Endothelial cell of umbilical vein (primary cell): ENCODE data around the gene FLNB. TPM values are rescaled to one million over a fixed set of nuclear protein-coding genes. Genes with fewer than 3 reads are reported as not detected.

Experiments used
- BruUV-seq: library from RNA; stranded (reverse); fragments of 400-500 nt; replicated peaks from 2 replicates; lab custom pipeline; 2021; lab: Mats Ljungman, UMichigan
- CTCF ChIA-PET: fragments of 300-600, 350-600 bp; sonication (Branson Sonifier 250); formaldehyde crosslinking; loops from one replicate; lab custom pipeline; 2021; ENCODE audit warnings: antibody characterized with exemption, inconsistent platforms; lab: Charles Lee
- POLR2A ChIA-PET: fragments of 300-600, 350-600 bp; sonication (Branson Sonifier 250); formaldehyde crosslinking; loops from one replicate; lab custom pipeline; 2021; ENCODE audit warnings: antibody characterized with exemption, inconsistent platforms; lab: Charles Lee
- DNase-seq: peaks from one replicate; pipeline ENCODE4 v3.0.0-alpha.2; 2011; ENCODE audit warnings: low read depth, low spot score
- FAIRE-seq: peaks from 2 replicates; lab custom pipeline; 2011; peaks lifted over from hg19 to GRCh38; lab: Jason Lieb, UNC
- H2AFZ ChIP-seq: 2 replicates; pipeline ENCODE4 v1.6.0; 2012; ENCODE audit warnings: low read depth, low read length, control low read depth, inconsistent platforms
- H3K27ac ChIP-seq: 2 replicates; pipeline ENCODE4 v1.5.1; 2011; ENCODE audit warnings: low read depth, mild to moderate bottlenecking, control low read depth, low read length, moderate library complexity; ENCODE audit not compliant: insufficient read depth
- H3K27me3 ChIP-seq, 2 experiments: 2 replicates each; pipeline versions ENCODE4 v1.6.0 to v1.6.1; 2011; ENCODE audit warnings: low read length in 2 of 2, mixed read lengths in 1 of 2; ENCODE audit not compliant: control insufficient read depth in 2 of 2, insufficient read depth in 2 of 2
- H3K36me3 ChIP-seq, 2 experiments: 2 replicates in 1 of 2; 3 replicates in 1 of 2; pipeline ENCODE4 v1.5.1; 2011; ENCODE audit warnings: low read length in 2 of 2, mild to moderate bottlenecking in 1 of 2, moderate library complexity in 1 of 2; ENCODE audit not compliant: control insufficient read depth in 2 of 2, insufficient read depth in 2 of 2; ENCODE audit errors: extremely low read depth in 1 of 2
- H3K4me1 ChIP-seq: 3 replicates; pipeline ENCODE4 v1.5.1; 2011; ENCODE audit warnings: mild to moderate bottlenecking, low read length; ENCODE audit not compliant: control insufficient read depth, insufficient read depth; ENCODE audit errors: extremely low read depth
- H3K4me2 ChIP-seq: 2 replicates; pipeline ENCODE4 v1.6.1; 2011; ENCODE audit warnings: low read length, control low read depth, mixed read lengths; ENCODE audit not compliant: insufficient read depth
- H3K4me3 ChIP-seq, 3 experiments: fragments of 200-600 bp in 1 of 3; sonication (generic), shearing (Covaris generic) in 1 of 3; replicated peaks in 1 of 3; 2 replicates each; pipeline ENCODE4 v1.5.1; 2011 to 2016; ENCODE audit warnings: control low read depth in 3 of 3, low read length in 3 of 3, mild to moderate bottlenecking in 2 of 3, inconsistent platforms in 1 of 3, low read depth in 1 of 3, moderate library complexity in 1 of 3; ENCODE audit not compliant: insufficient read depth in 1 of 3
- H3K79me2 ChIP-seq: 2 replicates; pipeline ENCODE4 v1.6.0; 2012; ENCODE audit warnings: low read length, inconsistent platforms; ENCODE audit not compliant: control insufficient read depth, insufficient read depth
- H3K9ac ChIP-seq: replicated peaks from 2 replicates; pipeline ENCODE3; 2011; ENCODE audit warnings: low read length, control low read depth; ENCODE audit not compliant: insufficient read depth; ENCODE audit errors: extremely low read depth
- H3K9me1 ChIP-seq: replicated peaks from 3 replicates; pipeline ENCODE4 v1.6.0; 2011; ENCODE audit warnings: mild to moderate bottlenecking, low read length; ENCODE audit not compliant: control insufficient read depth, insufficient read depth; ENCODE audit errors: extremely low read depth
- H3K9me3 ChIP-seq: replicated peaks from 2 replicates; pipeline ENCODE4 v1.5.1; 2012; ENCODE audit warnings: low read length, inconsistent platforms; ENCODE audit not compliant: control insufficient read depth, insufficient read depth
- H4K20me1 ChIP-seq: replicated peaks from 2 replicates; pipeline ENCODE3; 2011; ENCODE audit warnings: mild to moderate bottlenecking, low read length; ENCODE audit not compliant: control insufficient read depth, insufficient read depth; ENCODE audit errors: extremely low read depth
- EZH2 ChIP-seq: IDR thresholded peaks from 2 replicates; pipeline ENCODE4 v1.6.1; 2012; ENCODE audit warnings: borderline replicate concordance, low read depth, mild to moderate bottlenecking, moderate library complexity, low read length, inconsistent platforms; ENCODE audit not compliant: severe bottlenecking
- FOS ChIP-seq: IDR thresholded peaks from 2 replicates; pipeline ENCODE4 v1.6.1; 2011; ENCODE audit warnings: mild to moderate bottlenecking, low read length, moderate library complexity, borderline replicate concordance; ENCODE audit not compliant: insufficient read depth
- GATA2 ChIP-seq: IDR thresholded peaks from 2 replicates; pipeline ENCODE4 v1.7.0; 2011; ENCODE audit warnings: low read depth, mild to moderate bottlenecking, moderate library complexity, mixed read lengths, low read length; ENCODE audit not compliant: insufficient read length, insufficient read depth
- JUN ChIP-seq: IDR thresholded peaks from 2 replicates; pipeline ENCODE4 v1.6.1; 2011; ENCODE audit warnings: borderline replicate concordance, low read depth; ENCODE audit not compliant: insufficient read length, insufficient read depth
- MYC ChIP-seq: IDR thresholded peaks from one replicate; pipeline ENCODE4 v1.6.1; 2011; ENCODE audit warnings: mild to moderate bottlenecking, low read depth, low read length
- POLR2A ChIP-seq: IDR thresholded peaks from 2 replicates; pipeline ENCODE4 v1.6.1; 2012; ENCODE audit warnings: low read depth, mild to moderate bottlenecking, control low read depth, low read length
- POLR2AphosphoS5 ChIP-seq: IDR thresholded peaks from 2 replicates; pipeline ENCODE4 v1.6.1; 2012; ENCODE audit warnings: low read depth, mild to moderate bottlenecking, control low read depth, low read length, moderate library complexity; ENCODE audit not compliant: insufficient read depth
- dilution Hi-C: fragments of 300-500 bp; cut with MboI; formaldehyde crosslinking; loops from one replicate; pipeline ENCODE4 v1.15.0; 2019; ENCODE audit warnings: low sequenced_read_pairs; ENCODE audit not compliant: extremely low pct_ligation_motif_present
- intact Hi-C: fragments of 100-400 bp; cut with micrococcal nuclease; formaldehyde crosslinking; loops from one replicate; pipeline ENCODE4 v1.10.0; 2022
- polyA plus RNA-seq, 4 experiments: library from polyadenylated mRNA; depleted of rRNA in 3 of 4; stranded (reverse) in 3 of 4; unstranded in 1 of 4; fragments of >200 nt; gene quantifications; 2 replicates each; pipeline versions ENCODE4 v1.2.1 to v1.2.3, GENCODE V29; 2011 to 2012; ENCODE audit warnings: missing spikeins in 1 of 4
- total RNA-seq: library from RNA; stranded (reverse); gene quantifications from 2 replicates; pipeline ENCODE4 v1.2.3, GENCODE V29; 2021
- TF ChIP-seq, protein P1 (sequence below): IDR thresholded peaks from 2 replicates; pipeline ENCODE4 v1.6.1; 2011; ENCODE audit not compliant: insufficient read depth, insufficient read length
- TF ChIP-seq, protein P2 (sequence below), 2 donors: IDR thresholded peaks; 1 replicate in 1 of 2; 2 replicates in 1 of 2; pipeline ENCODE4 v1.5.1; 2011; ENCODE audit warnings: low read length in 2 of 2, mild to moderate bottlenecking in 2 of 2, moderate library complexity in 2 of 2, control low read depth in 1 of 2, inconsistent platforms in 1 of 2, low read depth in 1 of 2; ENCODE audit not compliant: insufficient read depth in 1 of 2; ENCODE audit errors: extremely low read depth in 1 of 2

FLNB gene
- total and polyA plus RNA-seq, 2 donors (not counting 3 experiments of a cell fraction or from before 2014, with no cell fraction given) = 479 to 670 TPM

DNA sequence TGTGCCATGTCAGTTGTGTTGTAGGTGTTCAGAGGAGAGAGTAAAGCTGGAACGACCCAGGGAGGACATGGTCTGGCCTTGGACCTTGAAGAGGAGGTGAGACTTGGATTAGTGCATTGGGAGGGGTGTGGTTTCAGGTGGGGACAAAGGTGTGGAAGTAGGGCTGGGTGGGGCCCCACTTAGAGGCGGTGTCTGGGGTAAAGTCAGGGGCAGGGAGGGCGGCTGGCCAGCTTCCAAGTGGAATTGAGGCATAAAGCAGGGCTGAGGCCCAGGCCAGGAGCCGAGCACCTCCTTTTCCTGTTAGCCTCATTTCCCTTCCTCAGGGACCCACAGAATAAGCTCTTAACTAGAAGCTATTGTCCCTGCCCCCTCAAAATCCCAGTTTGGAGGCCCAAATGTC is 36.2 kb upstream of the FLNB start:
- ChIA-PET CTCF (interaction anchor here (0.6 to 3.8 kb wide), 5 partner anchors 9 to 142 kb away, joined by 3 to 26 read pairs (median 3); partner anchors contain the start of gene FLNB), POLR2A (no interaction called here)
- Histone ChIP-seq H3K27ac (peak overlapping the region; percentile 54), H3K79me2 (no peaks in the 10 kb centered on the region), H4K20me1 (no peaks in the 10 kb centered on the region), H3K9ac (peak overlapping the region; percentile 23), H3K4me3 (no peak overlapping the region), H3K9me1 (no peaks in the 10 kb centered on the region), H3K4me2 (no peak overlapping the region), H3K9me3 (no peaks in the 10 kb centered on the region), H3K27me3 (no peaks in the 10 kb centered on the region), H3K36me3 (no peaks in the 10 kb centered on the region), H2AFZ (peak overlapping the region; percentile 3), H3K4me1 (peaks cover 52% of the 10 kb centered on the region)
- no peak for TF ChIP-seq EZH2
- TF ChIP-seq FOS = no peak
- TF ChIP-seq POLR2AphosphoS5 = no peak
- TF ChIP-seq, protein P1, sequence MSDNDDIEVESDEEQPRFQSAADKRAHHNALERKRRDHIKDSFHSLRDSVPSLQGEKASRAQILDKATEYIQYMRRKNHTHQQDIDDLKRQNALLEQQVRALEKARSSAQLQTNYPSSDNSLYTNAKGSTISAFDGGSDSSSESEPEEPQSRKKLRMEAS = no peak
- TF ChIP-seq MYC = no peak
- no peak for TF ChIP-seq POLR2A
- TF ChIP-seq, protein P2, sequence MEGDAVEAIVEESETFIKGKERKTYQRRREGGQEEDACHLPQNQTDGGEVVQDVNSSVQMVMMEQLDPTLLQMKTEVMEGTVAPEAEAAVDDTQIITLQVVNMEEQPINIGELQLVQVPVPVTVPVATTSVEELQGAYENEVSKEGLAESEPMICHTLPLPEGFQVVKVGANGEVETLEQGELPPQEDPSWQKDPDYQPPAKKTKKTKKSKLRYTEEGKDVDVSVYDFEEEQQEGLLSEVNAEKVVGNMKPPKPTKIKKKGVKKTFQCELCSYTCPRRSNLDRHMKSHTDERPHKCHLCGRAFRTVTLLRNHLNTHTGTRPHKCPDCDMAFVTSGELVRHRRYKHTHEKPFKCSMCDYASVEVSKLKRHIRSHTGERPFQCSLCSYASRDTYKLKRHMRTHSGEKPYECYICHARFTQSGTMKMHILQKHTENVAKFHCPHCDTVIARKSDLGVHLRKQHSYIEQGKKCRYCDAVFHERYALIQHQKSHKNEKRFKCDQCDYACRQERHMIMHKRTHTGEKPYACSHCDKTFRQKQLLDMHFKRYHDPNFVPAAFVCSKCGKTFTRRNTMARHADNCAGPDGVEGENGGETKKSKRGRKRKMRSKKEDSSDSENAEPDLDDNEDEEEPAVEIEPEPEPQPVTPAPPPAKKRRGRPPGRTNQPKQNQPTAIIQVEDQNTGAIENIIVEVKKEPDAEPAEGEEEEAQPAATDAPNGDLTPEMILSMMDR (IDR thresholded peaks at IDR 0.05; ENCODE audit: extremely low read depth in 1 of 2, insufficient read depth in 1 of 2, low read depth in 1 of 2, low read length in 2 of 2) = no peak
- TF ChIP-seq JUN = no peak
- no peak for TF ChIP-seq GATA2
- DNase-seq (no peak), FAIRE-seq (no peak)
- dilution Hi-C loops (no loop called here), intact Hi-C loops (loop anchor here (5.0 kb wide), 1 partner anchor 190 kb away; no protein-coding TSS in a partner anchor)
- no TSS peak for BruUV-seq
